HepG2 (cell line): Measurements from ENCODE around the gene MORC1. TPM values are rescaled to one million over a fixed set of nuclear protein-coding genes. Genes with fewer than 3 reads are reported as not detected.

Experiments used
- ASH2L ChIP-seq: fragments of 300-600, 200-600 bp; sonication (generic); IDR thresholded peaks from 2 replicates; pipeline ENCODE4 v1.7.0; 2017; ENCODE audit warnings: low read depth, mild to moderate bottlenecking, moderate library complexity, mixed read lengths, low read length; ENCODE audit not compliant: insufficient read length
- CREM ChIP-seq, 2 experiments: sonication (generic) in 1 of 2; formaldehyde crosslinking in 1 of 2; IDR thresholded peaks; 2 replicates each; pipeline versions ENCODE4 v1.4.0 to v1.6.1; 2016 to 2020; ENCODE audit warnings: antibody characterized with exemption in 1 of 2, mild to moderate bottlenecking in 1 of 2, missing genetic modification reagents in 1 of 2
- FOXP1 ChIP-seq, 2 experiments: fragments of 450-650 bp in 1 of 2; IDR thresholded peaks; 2 replicates each; pipeline ENCODE4 v1.6.1; 2017 to 2018; ENCODE audit warnings: antibody characterized with exemption in 1 of 2
- GATAD2A ChIP-seq: IDR thresholded peaks from 2 replicates; pipeline ENCODE4 v1.6.1; 2016
- HNF4A ChIP-seq: sonication (generic); formaldehyde crosslinking; IDR thresholded peaks from 2 replicates; pipeline ENCODE4 v1.4.0; 2020; ENCODE audit warnings: missing genetic modification reagents
- MAF1 ChIP-seq: sonication (generic); formaldehyde crosslinking; IDR thresholded peaks from 2 replicates; pipeline ENCODE4 v1.5.0; 2020; ENCODE audit warnings: missing genetic modification reagents, borderline replicate concordance
- NCOR1 ChIP-seq: fragments of 200-600 bp; sonication (generic); IDR thresholded peaks from 2 replicates; pipeline ENCODE4 v1.7.0; 2017; ENCODE audit warnings: antibody characterized with exemption, low read length, borderline replicate concordance
- NFIC ChIP-seq: IDR thresholded peaks from 2 replicates; pipeline ENCODE4 v1.6.1; 2012; ENCODE audit warnings: mild to moderate bottlenecking, low read length, inconsistent platforms
- NR2F1 ChIP-seq, 2 experiments: fragments of 450-650 bp in 1 of 2; formaldehyde crosslinking in 1 of 2; IDR thresholded peaks; 2 replicates each; pipeline versions ENCODE4 v1.5.0 to v1.6.1; 2016 to 2020; ENCODE audit warnings: mild to moderate bottlenecking in 1 of 2, missing compliant biosample characterization in 1 of 2, missing genetic modification reagents in 1 of 2, moderate library complexity in 1 of 2
- SOX5 ChIP-seq: IDR thresholded peaks from 2 replicates; pipeline ENCODE4 v1.6.1; 2016; ENCODE audit warnings: borderline replicate concordance
- SOX6 ChIP-seq, 2 experiments: fragments of 450-650 bp in 1 of 2; sonication (generic) in 1 of 2; formaldehyde crosslinking in 1 of 2; IDR thresholded peaks; 2 replicates each; pipeline versions ENCODE4 v1.4.0 to v1.6.1; 2017 to 2020; ENCODE audit warnings: antibody characterized with exemption in 1 of 2, mild to moderate bottlenecking in 1 of 2, missing genetic modification reagents in 1 of 2
- TCF7 ChIP-seq: sonication (generic); IDR thresholded peaks from 2 replicates; pipeline ENCODE4 v1.6.1; 2016; ENCODE audit warnings: antibody characterized with exemption, low read depth
- ZNF101 ChIP-seq: sonication (generic); formaldehyde crosslinking; IDR thresholded peaks from 2 replicates; pipeline ENCODE4 v1.4.0; 2020; ENCODE audit warnings: mild to moderate bottlenecking, low read depth, missing genetic modification reagents, borderline replicate concordance
- ZNF776 ChIP-seq: sonication (generic); formaldehyde crosslinking; IDR thresholded peaks from 2 replicates; pipeline ENCODE4 v1.4.0; 2020; ENCODE audit warnings: mild to moderate bottlenecking, missing genetic modification reagents
- ZNF816 ChIP-seq: sonication (generic); formaldehyde crosslinking; IDR thresholded peaks from 2 replicates; pipeline ENCODE4 v1.8.0; 2022; ENCODE audit warnings: missing genetic modification reagents, mild to moderate bottlenecking, borderline replicate concordance
- polyA plus RNA-seq, 8 experiments: library from polyadenylated mRNA; depleted of rRNA in 3 of 8; stranded (reverse) in 7 of 8; unstranded in 1 of 8; fragments of >200 nt; fragmentation: Illumina TruSeq in 4 of 8; extraction: Trizol in 4 of 8; gene quantifications; 2 replicates each; pipeline versions ENCODE4 v1.2.1 to v1.2.3, GENCODE V29; 2011 to 2016; ENCODE audit warnings: low read depth in 4 of 8, missing spikeins in 1 of 8, mixed read lengths in 1 of 8; ENCODE audit not compliant: insufficient read depth in 1 of 8
- total RNA-seq, 5 experiments: library from RNA; depleted of rRNA; stranded (reverse); fragments of >200 nt; fragmentation: Illumina TruSeq; extraction: Trizol; gene quantifications; 2 replicates each; pipeline ENCODE4 v1.2.3, GENCODE V29; 2016; ENCODE audit warnings: low read depth in 1 of 5
- TF ChIP-seq, protein P1 (sequence below), 2 experiments: sonication (generic) in 1 of 2; formaldehyde crosslinking in 1 of 2; IDR thresholded peaks; 2 replicates each; pipeline versions ENCODE4 v1.4.0 to v1.6.1; 2016 to 2020; ENCODE audit warnings: borderline replicate concordance in 1 of 2, low read depth in 1 of 2, mild to moderate bottlenecking in 1 of 2, missing genetic modification reagents in 1 of 2
- TF ChIP-seq, protein P2 (sequence below): sonication (generic); formaldehyde crosslinking; conservative IDR thresholded peaks from 2 replicates; pipeline ENCODE4 v1.4.0; 2020; ENCODE audit warnings: mild to moderate bottlenecking, missing genetic modification reagents, moderate library complexity
- TF ChIP-seq, protein P3 (sequence below): sonication (generic); formaldehyde crosslinking; IDR thresholded peaks from 2 replicates; pipeline ENCODE4 v1.8.1; 2023; ENCODE audit warnings: mild to moderate bottlenecking, missing genetic modification reagents

MORC1 gene
- total and polyA plus RNA-seq, 2 of the 13 experiments (the other 11 are each of a cell fraction or from before 2014, with no cell fraction given), result not detected

- TF ChIP-seq, protein P1, sequence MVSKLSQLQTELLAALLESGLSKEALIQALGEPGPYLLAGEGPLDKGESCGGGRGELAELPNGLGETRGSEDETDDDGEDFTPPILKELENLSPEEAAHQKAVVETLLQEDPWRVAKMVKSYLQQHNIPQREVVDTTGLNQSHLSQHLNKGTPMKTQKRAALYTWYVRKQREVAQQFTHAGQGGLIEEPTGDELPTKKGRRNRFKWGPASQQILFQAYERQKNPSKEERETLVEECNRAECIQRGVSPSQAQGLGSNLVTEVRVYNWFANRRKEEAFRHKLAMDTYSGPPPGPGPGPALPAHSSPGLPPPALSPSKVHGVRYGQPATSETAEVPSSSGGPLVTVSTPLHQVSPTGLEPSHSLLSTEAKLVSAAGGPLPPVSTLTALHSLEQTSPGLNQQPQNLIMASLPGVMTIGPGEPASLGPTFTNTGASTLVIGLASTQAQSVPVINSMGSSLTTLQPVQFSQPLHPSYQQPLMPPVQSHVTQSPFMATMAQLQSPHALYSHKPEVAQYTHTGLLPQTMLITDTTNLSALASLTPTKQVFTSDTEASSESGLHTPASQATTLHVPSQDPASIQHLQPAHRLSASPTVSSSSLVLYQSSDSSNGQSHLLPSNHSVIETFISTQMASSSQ (IDR thresholded peaks at IDR 0.05; ENCODE audit: low read depth), result peak; percentile 64; the same call in 1 of the 2 replicates
- TF ChIP-seq, protein P1 (CRISPR knock-in tag; IDR thresholded peaks at IDR 0.05; ENCODE audit: borderline replicate concordance), result no peak
- TF ChIP-seq ASH2L, result peak; percentile 99
- TF ChIP-seq SOX5 (CRISPR knock-in tag), result peak; percentile 47; the same call in 1 of the 2 replicates
- no peak for TF ChIP-seq ZNF101 (CRISPR knock-in tag)
- TF ChIP-seq, protein P2, sequence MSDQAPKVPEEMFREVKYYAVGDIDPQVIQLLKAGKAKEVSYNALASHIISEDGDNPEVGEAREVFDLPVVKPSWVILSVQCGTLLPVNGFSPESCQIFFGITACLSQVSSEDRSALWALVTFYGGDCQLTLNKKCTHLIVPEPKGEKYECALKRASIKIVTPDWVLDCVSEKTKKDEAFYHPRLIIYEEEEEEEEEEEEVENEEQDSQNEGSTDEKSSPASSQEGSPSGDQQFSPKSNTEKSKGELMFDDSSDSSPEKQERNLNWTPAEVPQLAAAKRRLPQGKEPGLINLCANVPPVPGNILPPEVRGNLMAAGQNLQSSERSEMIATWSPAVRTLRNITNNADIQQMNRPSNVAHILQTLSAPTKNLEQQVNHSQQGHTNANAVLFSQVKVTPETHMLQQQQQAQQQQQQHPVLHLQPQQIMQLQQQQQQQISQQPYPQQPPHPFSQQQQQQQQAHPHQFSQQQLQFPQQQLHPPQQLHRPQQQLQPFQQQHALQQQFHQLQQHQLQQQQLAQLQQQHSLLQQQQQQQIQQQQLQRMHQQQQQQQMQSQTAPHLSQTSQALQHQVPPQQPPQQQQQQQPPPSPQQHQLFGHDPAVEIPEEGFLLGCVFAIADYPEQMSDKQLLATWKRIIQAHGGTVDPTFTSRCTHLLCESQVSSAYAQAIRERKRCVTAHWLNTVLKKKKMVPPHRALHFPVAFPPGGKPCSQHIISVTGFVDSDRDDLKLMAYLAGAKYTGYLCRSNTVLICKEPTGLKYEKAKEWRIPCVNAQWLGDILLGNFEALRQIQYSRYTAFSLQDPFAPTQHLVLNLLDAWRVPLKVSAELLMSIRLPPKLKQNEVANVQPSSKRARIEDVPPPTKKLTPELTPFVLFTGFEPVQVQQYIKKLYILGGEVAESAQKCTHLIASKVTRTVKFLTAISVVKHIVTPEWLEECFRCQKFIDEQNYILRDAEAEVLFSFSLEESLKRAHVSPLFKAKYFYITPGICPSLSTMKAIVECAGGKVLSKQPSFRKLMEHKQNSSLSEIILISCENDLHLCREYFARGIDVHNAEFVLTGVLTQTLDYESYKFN (CRISPR knock-in tag), result peak; percentile 82
- TF ChIP-seq NCOR1, result peak; percentile 58
- TF ChIP-seq NR2F1 (CRISPR knock-in tag; IDR thresholded peaks at IDR 0.05), result 0 out of 4 replicates have a peak, but pooled peaks of 1 of the 2 experiments have one; percentile 23
- TF ChIP-seq TCF7, result peak; percentile 9; the same call in 1 of the 2 replicates
- peak; percentile 55 for TF ChIP-seq GATAD2A (CRISPR knock-in tag)
- TF ChIP-seq NFIC, result peak; percentile 65; the same call in 1 of the 2 replicates
- no peak for TF ChIP-seq FOXP1 (IDR thresholded peaks at IDR 0.05)
- 0 out of 2 replicates have a peak, but pooled peaks have one; percentile 2 for TF ChIP-seq FOXP1 (CRISPR knock-in tag; IDR thresholded peaks at IDR 0.05)
- TF ChIP-seq MAF1 (CRISPR knock-in tag), result no peak
- peak; percentile 64 for TF ChIP-seq HNF4A
- peak; percentile 26; the same call in 1 of the 2 replicates for TF ChIP-seq CREM (IDR thresholded peaks at IDR 0.05)
- no peak for TF ChIP-seq CREM (CRISPR knock-in tag; IDR thresholded peaks at IDR 0.05)
- no peak for TF ChIP-seq ZNF776 (CRISPR knock-in tag)
- TF ChIP-seq SOX6 (IDR thresholded peaks at IDR 0.05), result no peak
- peak; percentile 33; the same call in 1 of the 2 replicates for TF ChIP-seq SOX6 (CRISPR knock-in tag; IDR thresholded peaks at IDR 0.05)
- TF ChIP-seq, protein P3, sequence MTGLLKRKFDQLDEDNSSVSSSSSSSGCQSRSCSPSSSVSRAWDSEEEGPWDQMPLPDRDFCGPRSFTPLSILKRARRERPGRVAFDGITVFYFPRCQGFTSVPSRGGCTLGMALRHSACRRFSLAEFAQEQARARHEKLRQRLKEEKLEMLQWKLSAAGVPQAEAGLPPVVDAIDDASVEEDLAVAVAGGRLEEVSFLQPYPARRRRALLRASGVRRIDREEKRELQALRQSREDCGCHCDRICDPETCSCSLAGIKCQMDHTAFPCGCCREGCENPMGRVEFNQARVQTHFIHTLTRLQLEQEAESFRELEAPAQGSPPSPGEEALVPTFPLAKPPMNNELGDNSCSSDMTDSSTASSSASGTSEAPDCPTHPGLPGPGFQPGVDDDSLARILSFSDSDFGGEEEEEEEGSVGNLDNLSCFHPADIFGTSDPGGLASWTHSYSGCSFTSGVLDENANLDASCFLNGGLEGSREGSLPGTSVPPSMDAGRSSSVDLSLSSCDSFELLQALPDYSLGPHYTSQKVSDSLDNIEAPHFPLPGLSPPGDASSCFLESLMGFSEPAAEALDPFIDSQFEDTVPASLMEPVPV, result no peak
- TF ChIP-seq ZNF816, result no peak
Observed at GRCh38 chr3:109161487-109162123, 43.7 kb upstream of the MORC1 start (continued).
